Activated T-cell treated with anti-CD3 and anti-CD28 coated beads for 1 hour (primary cell): ENCODE measurements around the gene ENO2.
"Not testable (repeated sequence)": the region's sequence is repeated elsewhere in the genome, so short reads cannot be mapped to it uniquely, and the experiment has no call there.

Source experiments
- DNase-seq: peaks from one replicate; pipeline ENCODE4 v3.0.0-alpha.2; 2020; ENCODE audit warnings: low read depth

Gene ENO2

GRCh38 chr12:6886206-6886999 lies 28.0 kb upstream of the ENO2 start:
- not testable (repeated sequence) for DNase-seq

- no peak for DNase-seq
These were observed 26.9 kb upstream of the ENO2 start for GRCh38 chr12:6887460-6887859.

- DNase-seq = no peak
These were observed 26.0 kb upstream of the ENO2 start for GRCh38 chr12:6888360-6888759.

GRCh38 chr12:6888794-6889193 lies 25.6 kb upstream of the ENO2 start:
- DNase-seq = not testable (repeated sequence)

- DNase-seq = not testable (repeated sequence)
These were observed 24.4 kb upstream of the ENO2 start for GRCh38 chr12:6889775-6890573.

GRCh38 chr12:6890789-6891645 lies 23.4 kb upstream of the ENO2 start:
- DNase-seq = peak; percentile 98

- DNase-seq = no peak
These were observed 22.8 kb upstream of the ENO2 start for GRCh38 chr12:6891646-6892001.

GRCh38 chr12:6892683-6893082 lies 21.7 kb upstream of the ENO2 start:
- DNase-seq = not testable (repeated sequence)

GRCh38 chr12:6894321-6894720 lies 20.1 kb upstream of the ENO2 start:
- no peak for DNase-seq

- no peak for DNase-seq
These were observed 17.4 kb upstream of the ENO2 start for GRCh38 chr12:6896846-6897435.

- no peak for DNase-seq
These were observed 15.0 kb upstream of the ENO2 start for GRCh38 chr12:6899427-6899826.

- no peak for DNase-seq
These were observed 14.4 kb upstream of the ENO2 start for GRCh38 chr12:6899837-6900519.

- DNase-seq = no peak
These were observed 11.9 kb upstream of the ENO2 start for GRCh38 chr12:6902448-6902847.

- DNase-seq = no peak
These were observed 10.7 kb upstream of the ENO2 start for GRCh38 chr12:6903722-6904121.

- DNase-seq = peak; percentile 95
These were observed 9.8 kb upstream of the ENO2 start, which contains the start of gene LRRC23 for GRCh38 chr12:6904280-6905276. Gene LRRC23, plus strand, starts transcription at chr12:6904822. Its CDS starts 812 bp downstream, at chr12:6905634.

GRCh38 chr12:6905414-6906040 lies 8.9 kb upstream of the ENO2 start:
- DNase-seq = no peak

GRCh38 chr12:6908141-6908540 lies 6.2 kb upstream of the ENO2 start:
- DNase-seq = not testable (repeated sequence)

GRCh38 chr12:6909421-6910145 lies 4.8 kb upstream of the ENO2 start:
- no peak for DNase-seq
